Measurements from ENCODE around the gene SGO2. TPM values are rescaled to one million over a fixed set of nuclear protein-coding genes. Genes with fewer than 3 reads are reported as not detected.

SGO2 gene
- total and polyA plus RNA-seq, 2 of the 13 experiments (the other 11 are each of a cell fraction or from before 2014, with no cell fraction given): 5.1 to 16.2 TPM

GRCh38 chr2:200509612-200510433 is 16.2 kb upstream of the SGO2 start, which contains the start of gene KCTD18 (continued):
- no peak for TF ChIP-seq ZNF564 (CRISPR knock-in tag; IDR thresholded peaks at IDR 0.05)
- no peak for TF ChIP-seq ATF7 (IDR thresholded peaks at IDR 0.05)
- no peak for TF ChIP-seq ATF7 (CRISPR knock-in tag; IDR thresholded peaks at IDR 0.05)
- TF ChIP-seq ZNF329 (CRISPR knock-in tag; IDR thresholded peaks at IDR 0.05; ENCODE audit: low read depth): 0 out of 2 replicates have a peak, but pooled peaks have one; percentile 59
- TF ChIP-seq, protein P1, sequence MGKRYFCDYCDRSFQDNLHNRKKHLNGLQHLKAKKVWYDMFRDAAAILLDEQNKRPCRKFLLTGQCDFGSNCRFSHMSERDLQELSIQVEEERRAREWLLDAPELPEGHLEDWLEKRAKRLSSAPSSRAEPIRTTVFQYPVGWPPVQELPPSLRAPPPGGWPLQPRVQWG (CRISPR knock-in tag; IDR thresholded peaks at IDR 0.05; ENCODE audit: borderline replicate concordance, low read depth): no peak
- TF ChIP-seq, protein P2, sequence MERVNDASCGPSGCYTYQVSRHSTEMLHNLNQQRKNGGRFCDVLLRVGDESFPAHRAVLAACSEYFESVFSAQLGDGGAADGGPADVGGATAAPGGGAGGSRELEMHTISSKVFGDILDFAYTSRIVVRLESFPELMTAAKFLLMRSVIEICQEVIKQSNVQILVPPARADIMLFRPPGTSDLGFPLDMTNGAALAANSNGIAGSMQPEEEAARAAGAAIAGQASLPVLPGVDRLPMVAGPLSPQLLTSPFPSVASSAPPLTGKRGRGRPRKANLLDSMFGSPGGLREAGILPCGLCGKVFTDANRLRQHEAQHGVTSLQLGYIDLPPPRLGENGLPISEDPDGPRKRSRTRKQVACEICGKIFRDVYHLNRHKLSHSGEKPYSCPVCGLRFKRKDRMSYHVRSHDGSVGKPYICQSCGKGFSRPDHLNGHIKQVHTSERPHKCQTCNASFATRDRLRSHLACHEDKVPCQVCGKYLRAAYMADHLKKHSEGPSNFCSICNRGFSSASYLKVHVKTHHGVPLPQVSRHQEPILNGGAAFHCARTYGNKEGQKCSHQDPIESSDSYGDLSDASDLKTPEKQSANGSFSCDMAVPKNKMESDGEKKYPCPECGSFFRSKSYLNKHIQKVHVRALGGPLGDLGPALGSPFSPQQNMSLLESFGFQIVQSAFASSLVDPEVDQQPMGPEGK (CRISPR knock-in tag; IDR thresholded peaks at IDR 0.05): peak; percentile 88
- TF ChIP-seq FLYWCH1 (CRISPR knock-in tag; IDR thresholded peaks at IDR 0.05): no peak
- TF ChIP-seq, protein P3, sequence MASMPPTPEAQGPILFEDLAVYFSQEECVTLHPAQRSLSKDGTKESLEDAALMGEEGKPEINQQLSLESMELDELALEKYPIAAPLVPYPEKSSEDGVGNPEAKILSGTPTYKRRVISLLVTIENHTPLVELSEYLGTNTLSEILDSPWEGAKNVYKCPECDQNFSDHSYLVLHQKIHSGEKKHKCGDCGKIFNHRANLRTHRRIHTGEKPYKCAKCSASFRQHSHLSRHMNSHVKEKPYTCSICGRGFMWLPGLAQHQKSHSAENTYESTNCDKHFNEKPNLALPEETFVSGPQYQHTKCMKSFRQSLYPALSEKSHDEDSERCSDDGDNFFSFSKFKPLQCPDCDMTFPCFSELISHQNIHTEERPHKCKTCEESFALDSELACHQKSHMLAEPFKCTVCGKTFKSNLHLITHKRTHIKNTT (CRISPR knock-in tag; IDR thresholded peaks at IDR 0.05): no peak
- TF ChIP-seq THYN1 (CRISPR knock-in tag; IDR thresholded peaks at IDR 0.05; ENCODE audit: borderline replicate concordance, low read depth): no peak
- TF ChIP-seq NFKBIZ (CRISPR knock-in tag; IDR thresholded peaks at IDR 0.05): no peak
- peak; percentile 96; the same call in 1 of the 2 replicates for TF ChIP-seq ZNF788 (CRISPR knock-in tag; IDR thresholded peaks at IDR 0.05; ENCODE audit: borderline replicate concordance)
- no peak for TF ChIP-seq FUBP1 (CRISPR knock-in tag; IDR thresholded peaks at IDR 0.05; ENCODE audit: borderline replicate concordance)
- TF ChIP-seq ZNF780A (CRISPR knock-in tag; IDR thresholded peaks at IDR 0.05): peak; percentile 27; the same call in 1 of the 2 replicates
- peak; percentile 78 for TF ChIP-seq CCAR2 (optimal IDR thresholded peaks at IDR 0.05; ENCODE audit: low read depth, low read length)
- TF ChIP-seq POLR2AphosphoS2 (IDR thresholded peaks at IDR 0.05; ENCODE audit: low read depth, low read length): no peak
- TF ChIP-seq FOXK1 (CRISPR knock-in tag; IDR thresholded peaks at IDR 0.05; ENCODE audit: borderline replicate concordance, low read depth): no peak; the same call in 1 of the 2 replicates
- TF ChIP-seq ZNF33A (CRISPR knock-in tag; IDR thresholded peaks at IDR 0.05; ENCODE audit: borderline replicate concordance): no peak
- TF ChIP-seq NR3C1 (CRISPR knock-in tag; IDR thresholded peaks at IDR 0.05): no peak
- no peak for TF ChIP-seq SETDB1 (CRISPR knock-in tag; IDR thresholded peaks at IDR 0.05; ENCODE audit: borderline replicate concordance)
- no peak for TF ChIP-seq NFE2 (CRISPR knock-in tag; IDR thresholded peaks at IDR 0.05)
- peak; percentile 91 for TF ChIP-seq ZMYM2 (CRISPR knock-in tag; IDR thresholded peaks at IDR 0.05)
- TF ChIP-seq ZNF367 (CRISPR knock-in tag; IDR thresholded peaks at IDR 0.05; ENCODE audit: borderline replicate concordance): no peak
- no peak for TF ChIP-seq NCOR1 (IDR thresholded peaks at IDR 0.05; ENCODE audit: borderline replicate concordance, low read length)
- TF ChIP-seq ZNF652 (CRISPR knock-in tag; IDR thresholded peaks at IDR 0.05; ENCODE audit: borderline replicate concordance, low read depth): no peak
- TF ChIP-seq GATA4 (IDR thresholded peaks at IDR 0.05; ENCODE audit: borderline replicate concordance, low read depth): no peak

Measured in HepG2 (cell line).